Measurements from ENCODE around the gene PLEKHA7.

Gene PLEKHA7

GRCh38 chr11:16833026-16833425, 181.2 kb downstream of the PLEKHA7 start:
- FAIRE-seq (no peak), DNase-seq (ENCODE audit: insufficient read length, low spot score) (no peak)
- no peak for TF ChIP-seq CTCF (IDR thresholded peaks at IDR 0.05; ENCODE audit: insufficient read depth, missing control alignments)

- no peak for FAIRE-seq
- DNase-seq (ENCODE audit: insufficient read length, low spot score), result no peak
- TF ChIP-seq CTCF (IDR thresholded peaks at IDR 0.05; ENCODE audit: insufficient read depth, missing control alignments), result no peak
Measured at GRCh38 chr11:16832193-16832539, 182.0 kb downstream of the PLEKHA7 start.

- FAIRE-seq (no peak), DNase-seq (ENCODE audit: insufficient read length, low spot score) (no peak)
- no peak for TF ChIP-seq CTCF (IDR thresholded peaks at IDR 0.05; ENCODE audit: insufficient read depth, missing control alignments)
Measured at GRCh38 chr11:16831316-16832192, 182.7 kb downstream of the PLEKHA7 start.

- no peak for TF ChIP-seq CTCF (IDR thresholded peaks at IDR 0.05; ENCODE audit: insufficient read depth, missing control alignments)
- DNase-seq (ENCODE audit: insufficient read length, low spot score), result no peak
- no peak for FAIRE-seq
Measured at GRCh38 chr11:16827139-16827538, 187.1 kb downstream of the PLEKHA7 start.

- TF ChIP-seq CTCF (IDR thresholded peaks at IDR 0.05; ENCODE audit: insufficient read depth, missing control alignments), result no peak
- no peak for FAIRE-seq
- no peak for DNase-seq (ENCODE audit: insufficient read length, low spot score)
Measured at GRCh38 chr11:16825968-16826367, 188.2 kb downstream of the PLEKHA7 start.

- no peak for TF ChIP-seq CTCF (IDR thresholded peaks at IDR 0.05; ENCODE audit: insufficient read depth, missing control alignments)
- FAIRE-seq, result no peak
- no peak for DNase-seq (ENCODE audit: insufficient read length, low spot score)
Measured at GRCh38 chr11:16825101-16825500, 189.1 kb downstream of the PLEKHA7 start.

GRCh38 chr11:16820324-16821092, 193.7 kb downstream of the PLEKHA7 start:
- TF ChIP-seq CTCF (IDR thresholded peaks at IDR 0.05; ENCODE audit: insufficient read depth, missing control alignments), result peak; percentile 78
- DNase-seq (ENCODE audit: insufficient read length, low spot score), result peak; percentile 51
- FAIRE-seq, result no peak
